ENCODE measurements around the gene RGS6.

DNA sequence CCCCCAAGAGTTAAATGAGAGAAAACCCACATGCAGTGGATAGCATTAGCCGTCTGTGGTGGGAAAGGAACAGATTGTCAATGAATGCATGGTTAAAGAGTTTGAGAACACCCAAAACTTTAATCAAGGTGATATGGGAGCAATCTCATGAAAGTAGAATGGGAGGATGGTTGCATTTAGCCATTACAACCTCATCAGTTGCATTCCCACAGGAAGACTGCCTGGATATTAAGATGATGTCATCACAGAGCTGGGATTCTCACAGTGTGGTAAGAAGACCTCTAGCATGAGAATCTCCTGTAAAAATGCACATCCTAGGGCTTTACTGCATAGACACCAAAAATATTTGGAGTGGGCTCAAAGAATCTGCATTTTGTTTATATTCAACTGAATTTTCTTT is 284.9 kb downstream of the RGS6 start:
- TF ChIP-seq, protein P1, sequence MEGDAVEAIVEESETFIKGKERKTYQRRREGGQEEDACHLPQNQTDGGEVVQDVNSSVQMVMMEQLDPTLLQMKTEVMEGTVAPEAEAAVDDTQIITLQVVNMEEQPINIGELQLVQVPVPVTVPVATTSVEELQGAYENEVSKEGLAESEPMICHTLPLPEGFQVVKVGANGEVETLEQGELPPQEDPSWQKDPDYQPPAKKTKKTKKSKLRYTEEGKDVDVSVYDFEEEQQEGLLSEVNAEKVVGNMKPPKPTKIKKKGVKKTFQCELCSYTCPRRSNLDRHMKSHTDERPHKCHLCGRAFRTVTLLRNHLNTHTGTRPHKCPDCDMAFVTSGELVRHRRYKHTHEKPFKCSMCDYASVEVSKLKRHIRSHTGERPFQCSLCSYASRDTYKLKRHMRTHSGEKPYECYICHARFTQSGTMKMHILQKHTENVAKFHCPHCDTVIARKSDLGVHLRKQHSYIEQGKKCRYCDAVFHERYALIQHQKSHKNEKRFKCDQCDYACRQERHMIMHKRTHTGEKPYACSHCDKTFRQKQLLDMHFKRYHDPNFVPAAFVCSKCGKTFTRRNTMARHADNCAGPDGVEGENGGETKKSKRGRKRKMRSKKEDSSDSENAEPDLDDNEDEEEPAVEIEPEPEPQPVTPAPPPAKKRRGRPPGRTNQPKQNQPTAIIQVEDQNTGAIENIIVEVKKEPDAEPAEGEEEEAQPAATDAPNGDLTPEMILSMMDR (IDR thresholded peaks at IDR 0.05), result no peak
- no peak for TF ChIP-seq POLR2A (IDR thresholded peaks at IDR 0.05)
